ENCODE measurements around the gene TPK1.

- TF ChIP-seq POLR2A (IDR thresholded peaks at IDR 0.05), result no peak
- TF ChIP-seq CTCF (IDR thresholded peaks at IDR 0.05), result no peak
Measured at GRCh38 chr7:144414815-144415214, 421.0 kb downstream of the TPK1 start.

All from Peyer's patch (tissue), 4 donors.